Measurements from ENCODE around the gene SELENON. TPM values are rescaled to one million over a fixed set of nuclear protein-coding genes. Genes with fewer than 3 reads are reported as not detected.

The SELENON gene
- total RNA-seq, 1 experiment from 2014 or later, result 21.8 TPM

Other genes starting within 250 kb of the SELENON start
- gene MAN1C1, start 183.4 kb upstream of the SELENON start, total RNA-seq (2022), result not detected in 2 replicates
- 39.3 and 42.2 TPM in 2 replicates for gene MTFR1L, start 19.8 kb downstream of the SELENON start, total RNA-seq (2022)
- 5.2 and 9.4 TPM in 2 replicates for gene AUNIP, start 59.3 kb downstream of the SELENON start, total RNA-seq (2022)
- 3.8 and 4.4 TPM in 2 replicates for gene PAQR7, start 75.5 kb downstream of the SELENON start, total RNA-seq (2022)
- gene STMN1, start 106.2 kb downstream of the SELENON start, total RNA-seq (2022), result 99.3 and 137 TPM in 2 replicates
- gene PAFAH2, start 197.9 kb downstream of the SELENON start, total RNA-seq (2022), result 12.8 and 22.3 TPM in 2 replicates
- not detected in 2 replicates for gene EXTL1, start 221.6 kb downstream of the SELENON start, total RNA-seq (2022)
- not detected in 2 replicates for gene SLC30A2, start 245.9 kb downstream of the SELENON start, total RNA-seq (2022)